ENCODE measurements around the gene SYNE2. TPM values are rescaled to one million over a fixed set of nuclear protein-coding genes. Genes with fewer than 3 reads are reported as not detected.

SYNE2 gene
- total and polyA plus RNA-seq, 4 donors: 49.1 to 97.9 (median 55.9) TPM

GRCh38 chr14:64248689-64249088 is 395.9 kb downstream of the SYNE2 start:
- no peaks in the 10 kb centered on the region for H3K9me3 ChIP-seq (ENCODE audit: control insufficient read depth, insufficient read depth, low read length)
- H3K27me3 ChIP-seq (ENCODE audit: control insufficient read depth, insufficient read depth, low read length): no peaks in the 10 kb centered on the region
- H3K27ac ChIP-seq (ENCODE audit: low read depth, low read length): no peak overlapping the region
- H3K4me3 ChIP-seq (ENCODE audit: low read depth, low read length): no peak overlapping the region
- no peak for DNase-seq (ENCODE audit: low read depth in 4 of 6, low spot score in 6 of 6)
- WGBS (ENCODE audit: insufficient coverage): 98% methylated on average over 3 of the region's 4 CpGs
- H3K4me1 ChIP-seq (ENCODE audit: control insufficient read depth, insufficient read depth, low read length): no peaks in the 10 kb centered on the region
- H3K36me3 ChIP-seq (ENCODE audit: control insufficient read depth, insufficient read depth, low read length): no peaks in the 10 kb centered on the region

- DNase-seq (ENCODE audit: low read depth in 4 of 6, low spot score in 6 of 6): peak in 1 of 6 donors; percentile 31
- no peak overlapping the region for H3K27ac ChIP-seq (ENCODE audit: low read depth, low read length)
- H3K36me3 ChIP-seq (ENCODE audit: control insufficient read depth, insufficient read depth, low read length): no peaks in the 10 kb centered on the region
- no peaks in the 10 kb centered on the region for H3K9me3 ChIP-seq (ENCODE audit: control insufficient read depth, insufficient read depth, low read length)
- WGBS (ENCODE audit: insufficient coverage): no CpG with 5 or more reads among the region's 7 CpGs
- no peaks in the 10 kb centered on the region for H3K4me1 ChIP-seq (ENCODE audit: control insufficient read depth, insufficient read depth, low read length)
- no peak overlapping the region for H3K4me3 ChIP-seq (ENCODE audit: low read depth, low read length)
- H3K27me3 ChIP-seq (ENCODE audit: control insufficient read depth, insufficient read depth, low read length): no peaks in the 10 kb centered on the region
Observed at GRCh38 chr14:64249363-64249762, 396.6 kb downstream of the SYNE2 start.

GRCh38 chr14:64253672-64254071 is 400.9 kb downstream of the SYNE2 start:
- WGBS (ENCODE audit: insufficient coverage): no CpG with 5 or more reads among the region's 3 CpGs
- no peak for DNase-seq (ENCODE audit: low read depth in 4 of 6, low spot score in 6 of 6)
- no peaks in the 10 kb centered on the region for H3K4me1 ChIP-seq (ENCODE audit: control insufficient read depth, insufficient read depth, low read length)
- H3K27me3 ChIP-seq (ENCODE audit: control insufficient read depth, insufficient read depth, low read length): no peaks in the 10 kb centered on the region
- H3K9me3 ChIP-seq (ENCODE audit: control insufficient read depth, insufficient read depth, low read length): no peaks in the 10 kb centered on the region
- no peaks in the 10 kb centered on the region for H3K36me3 ChIP-seq (ENCODE audit: control insufficient read depth, insufficient read depth, low read length)
- no peak overlapping the region for H3K27ac ChIP-seq (ENCODE audit: low read depth, low read length)
- no peak overlapping the region for H3K4me3 ChIP-seq (ENCODE audit: low read depth, low read length)

GRCh38 chr14:64255756-64256155 is 403.0 kb downstream of the SYNE2 start:
- H3K36me3 ChIP-seq (ENCODE audit: control insufficient read depth, insufficient read depth, low read length): peaks cover 4% of the 10 kb centered on the region
- WGBS (ENCODE audit: insufficient coverage): 100% methylated on average over 1 of the region's 1 CpG
- no peak for DNase-seq (ENCODE audit: low read depth in 4 of 6, low spot score in 6 of 6)

GRCh38 chr14:64260418-64260817 is 407.6 kb downstream of the SYNE2 start:
- Histone ChIP-seq H3K27ac (ENCODE audit: low read depth, low read length) (no peak overlapping the region), H3K9me3 (ENCODE audit: control insufficient read depth, insufficient read depth, low read length) (no peaks in the 10 kb centered on the region), H3K27me3 (ENCODE audit: control insufficient read depth, insufficient read depth, low read length) (no peaks in the 10 kb centered on the region), H3K36me3 (ENCODE audit: control insufficient read depth, insufficient read depth, low read length) (peaks cover 4% of the 10 kb centered on the region), H3K4me1 (ENCODE audit: control insufficient read depth, insufficient read depth, low read length) (no peaks in the 10 kb centered on the region), H3K4me3 (ENCODE audit: low read depth, low read length) (no peak overlapping the region)
- WGBS (ENCODE audit: insufficient coverage): 93% methylated on average over 21 of the region's 21 CpGs
- DNase-seq (ENCODE audit: low read depth in 4 of 6, low spot score in 6 of 6): no peak

More at GRCh38 chr14:64255756-64256155, 403.0 kb downstream of the SYNE2 start:
- Histone ChIP-seq H3K27ac (ENCODE audit: low read depth, low read length) (no peak overlapping the region), H3K27me3 (ENCODE audit: control insufficient read depth, insufficient read depth, low read length) (no peaks in the 10 kb centered on the region), H3K4me1 (ENCODE audit: control insufficient read depth, insufficient read depth, low read length) (no peaks in the 10 kb centered on the region), H3K9me3 (ENCODE audit: control insufficient read depth, insufficient read depth, low read length) (no peaks in the 10 kb centered on the region), H3K4me3 (ENCODE audit: low read depth, low read length) (no peak overlapping the region)

GRCh38 chr14:64265222-64265621 is 412.4 kb downstream of the SYNE2 start:
- WGBS (ENCODE audit: insufficient coverage): 100% methylated on average over 1 of the region's 1 CpG
- DNase-seq (ENCODE audit: low read depth in 4 of 6, low spot score in 6 of 6): no peak
- Histone ChIP-seq H3K4me3 (ENCODE audit: low read depth, low read length) (no peak overlapping the region), H3K9me3 (ENCODE audit: control insufficient read depth, insufficient read depth, low read length) (no peaks in the 10 kb centered on the region), H3K27me3 (ENCODE audit: control insufficient read depth, insufficient read depth, low read length) (no peaks in the 10 kb centered on the region), H3K36me3 (ENCODE audit: control insufficient read depth, insufficient read depth, low read length) (peaks cover 3% of the 10 kb centered on the region), H3K4me1 (ENCODE audit: control insufficient read depth, insufficient read depth, low read length) (no peaks in the 10 kb centered on the region), H3K27ac (ENCODE audit: low read depth, low read length) (no peak overlapping the region)

GRCh38 chr14:64266239-64266638 is 413.4 kb downstream of the SYNE2 start:
- no peak for DNase-seq (ENCODE audit: low read depth in 4 of 6, low spot score in 6 of 6)
- Histone ChIP-seq H3K4me1 (ENCODE audit: control insufficient read depth, insufficient read depth, low read length) (no peaks in the 10 kb centered on the region), H3K9me3 (ENCODE audit: control insufficient read depth, insufficient read depth, low read length) (no peaks in the 10 kb centered on the region), H3K36me3 (ENCODE audit: control insufficient read depth, insufficient read depth, low read length) (no peaks in the 10 kb centered on the region), H3K27me3 (ENCODE audit: control insufficient read depth, insufficient read depth, low read length) (no peaks in the 10 kb centered on the region), H3K27ac (ENCODE audit: low read depth, low read length) (no peak overlapping the region), H3K4me3 (ENCODE audit: low read depth, low read length) (no peak overlapping the region)
- WGBS (ENCODE audit: insufficient coverage): 83% methylated on average over 1 of the region's 2 CpGs

GRCh38 chr14:64272019-64272418 is 419.2 kb downstream of the SYNE2 start:
- DNase-seq (ENCODE audit: low read depth in 4 of 6, low spot score in 6 of 6): no peak
- no peaks in the 10 kb centered on the region for H3K9me3 ChIP-seq (ENCODE audit: control insufficient read depth, insufficient read depth, low read length)
- no peaks in the 10 kb centered on the region for H3K27me3 ChIP-seq (ENCODE audit: control insufficient read depth, insufficient read depth, low read length)
- no peaks in the 10 kb centered on the region for H3K4me1 ChIP-seq (ENCODE audit: control insufficient read depth, insufficient read depth, low read length)
- H3K4me3 ChIP-seq (ENCODE audit: low read depth, low read length): no peak overlapping the region
- no peak overlapping the region for H3K27ac ChIP-seq (ENCODE audit: low read depth, low read length)
- H3K36me3 ChIP-seq (ENCODE audit: control insufficient read depth, insufficient read depth, low read length): no peaks in the 10 kb centered on the region

Small RNA genes lying within 50 kb of the gene (small RNA-seq; reads per million reads assigned to genes)
- not detected for gene MIR548H1 (ENCODE audit: low replicate concordance)
- gene RF00019 (ENCODE audit: low replicate concordance): not detected
- not detected for gene RPS28P1 (ENCODE audit: low replicate concordance)

Other genes starting within 250 kb of the SYNE2 start
- 10 to 100 TPM; 19.4 to 22.6 TPM for gene WDR89, start 211.1 kb upstream of the SYNE2 start, total RNA-seq
- gene WDR89, start 211.1 kb upstream of the SYNE2 start, polyA plus RNA-seq (ENCODE audit: insufficient read length in 2 of 2): 10 to 100 TPM; 11.8 to 14.7 TPM
- gene SGPP1, start 124.9 kb upstream of the SYNE2 start, total RNA-seq: 10 to 100 TPM; 17.1 to 52.0 TPM
- gene SGPP1, start 124.9 kb upstream of the SYNE2 start, polyA plus RNA-seq (ENCODE audit: insufficient read length in 2 of 2): 10 to 100 TPM; 19.8 to 25.2 TPM

Data from spinal cord (tissue), 10 donors.